Astrocyte of the spinal cord (primary cell): ENCODE data around the gene AEN.

Source experiments
- DNase-seq: peaks from one replicate; pipeline ENCODE4 v3.0.0; 2011; ENCODE audit warnings: low read depth, low spot score
- H3K4me3 ChIP-seq: 2 replicates; pipeline ENCODE4 v1.5.1; 2011; ENCODE audit warnings: low read depth, mild to moderate bottlenecking, low read length, moderate library complexity
- in situ Hi-C: cut with HindIII; loops from 2 replicates; pipeline ENCODE4 v1.10.0; 2017; ENCODE audit warnings: low sequenced_read_pairs
- TF ChIP-seq, protein P1 (sequence below): IDR thresholded peaks from 2 replicates; pipeline ENCODE4 v1.5.1; 2012; ENCODE audit warnings: low read depth, mild to moderate bottlenecking, low read length, inconsistent platforms

The AEN gene

DNA sequence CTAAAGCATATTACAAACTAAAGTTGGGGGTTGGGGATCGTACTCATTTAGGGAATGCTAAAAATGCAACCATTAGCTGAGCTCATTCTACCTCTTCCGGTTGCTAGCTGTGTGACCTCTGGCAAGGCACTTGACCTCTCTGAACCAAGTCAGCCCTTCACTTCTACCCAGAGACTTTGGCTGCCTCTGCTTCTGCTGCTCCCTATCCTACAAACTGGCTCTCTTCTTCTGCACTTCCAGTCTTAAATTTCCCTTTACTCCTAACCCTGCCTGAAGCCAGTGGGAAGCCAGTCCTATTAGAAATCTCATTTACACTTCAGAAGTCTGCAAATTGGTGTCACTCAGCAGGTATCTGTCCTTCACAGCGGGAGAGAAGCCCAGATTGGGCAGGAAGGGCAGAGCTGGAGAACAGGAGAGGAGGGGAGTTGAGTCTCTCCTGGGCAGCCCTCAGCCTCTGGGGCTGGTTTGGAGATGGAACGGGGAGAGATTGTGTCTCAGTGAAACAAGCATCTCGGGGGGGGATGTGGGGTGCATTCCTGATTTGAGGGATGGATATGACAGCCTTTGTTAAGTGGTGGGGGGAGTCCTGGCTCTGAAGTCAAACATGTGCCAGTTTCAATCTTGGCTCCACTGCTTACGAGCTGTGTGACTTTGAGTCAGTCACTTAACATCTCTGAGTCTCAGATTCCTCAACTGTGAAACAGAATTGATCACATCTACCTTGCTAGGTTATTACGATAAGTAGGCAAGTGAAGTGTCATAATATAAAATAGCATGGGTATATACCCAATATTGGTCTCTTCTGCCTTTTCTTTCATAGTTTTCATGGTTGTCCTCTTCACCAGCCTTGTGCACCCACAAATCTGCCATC, 7.8 kb upstream of the AEN start:
- in situ Hi-C loops: no loop called here
- TF ChIP-seq, protein P1, sequence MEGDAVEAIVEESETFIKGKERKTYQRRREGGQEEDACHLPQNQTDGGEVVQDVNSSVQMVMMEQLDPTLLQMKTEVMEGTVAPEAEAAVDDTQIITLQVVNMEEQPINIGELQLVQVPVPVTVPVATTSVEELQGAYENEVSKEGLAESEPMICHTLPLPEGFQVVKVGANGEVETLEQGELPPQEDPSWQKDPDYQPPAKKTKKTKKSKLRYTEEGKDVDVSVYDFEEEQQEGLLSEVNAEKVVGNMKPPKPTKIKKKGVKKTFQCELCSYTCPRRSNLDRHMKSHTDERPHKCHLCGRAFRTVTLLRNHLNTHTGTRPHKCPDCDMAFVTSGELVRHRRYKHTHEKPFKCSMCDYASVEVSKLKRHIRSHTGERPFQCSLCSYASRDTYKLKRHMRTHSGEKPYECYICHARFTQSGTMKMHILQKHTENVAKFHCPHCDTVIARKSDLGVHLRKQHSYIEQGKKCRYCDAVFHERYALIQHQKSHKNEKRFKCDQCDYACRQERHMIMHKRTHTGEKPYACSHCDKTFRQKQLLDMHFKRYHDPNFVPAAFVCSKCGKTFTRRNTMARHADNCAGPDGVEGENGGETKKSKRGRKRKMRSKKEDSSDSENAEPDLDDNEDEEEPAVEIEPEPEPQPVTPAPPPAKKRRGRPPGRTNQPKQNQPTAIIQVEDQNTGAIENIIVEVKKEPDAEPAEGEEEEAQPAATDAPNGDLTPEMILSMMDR: no peak
- H3K4me3 ChIP-seq: no peak overlapping the region
- no peak for DNase-seq

DNA sequence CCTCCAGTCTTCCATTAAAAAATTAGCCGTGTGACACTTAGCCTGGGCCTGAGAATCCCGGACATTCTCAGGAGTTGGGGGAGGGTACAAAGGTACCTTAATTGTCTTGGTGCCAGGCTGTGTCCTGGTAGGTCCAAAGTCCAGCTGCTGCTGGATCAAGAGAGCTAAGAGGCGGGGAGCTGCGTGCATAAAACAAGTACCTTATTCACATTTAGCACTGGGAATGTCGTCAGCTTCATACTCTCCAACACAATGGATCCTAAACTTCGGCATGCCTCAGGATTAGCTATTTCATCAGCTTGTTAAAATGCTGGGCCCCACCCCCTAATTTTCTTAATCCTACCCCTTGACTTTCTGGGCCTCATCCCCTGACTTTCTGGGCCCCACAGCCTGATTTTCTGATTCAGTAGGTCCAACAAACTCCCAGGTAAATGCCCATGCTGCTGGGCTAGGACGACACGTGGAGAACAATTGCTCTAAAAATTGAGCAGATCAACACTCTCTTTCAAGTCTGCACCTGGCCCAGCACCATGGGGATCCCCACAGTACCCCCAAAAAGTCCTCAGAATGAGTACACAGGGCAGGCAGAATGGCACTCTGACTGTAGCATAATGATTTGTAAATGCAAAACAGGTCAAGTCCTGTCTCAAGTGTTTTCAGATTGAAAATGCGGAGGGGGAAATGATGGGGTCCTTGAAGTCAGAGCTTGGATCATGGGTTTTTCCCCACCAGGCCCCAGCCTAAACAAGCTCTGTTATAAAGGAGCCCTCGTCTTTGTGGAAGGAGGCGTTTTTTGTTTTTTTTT, 5.6 kb upstream of the AEN start:
- in situ Hi-C loops: no loop called here
- no peak overlapping the region for H3K4me3 ChIP-seq
- DNase-seq: no peak
- TF ChIP-seq, protein P1: no peak

DNA sequence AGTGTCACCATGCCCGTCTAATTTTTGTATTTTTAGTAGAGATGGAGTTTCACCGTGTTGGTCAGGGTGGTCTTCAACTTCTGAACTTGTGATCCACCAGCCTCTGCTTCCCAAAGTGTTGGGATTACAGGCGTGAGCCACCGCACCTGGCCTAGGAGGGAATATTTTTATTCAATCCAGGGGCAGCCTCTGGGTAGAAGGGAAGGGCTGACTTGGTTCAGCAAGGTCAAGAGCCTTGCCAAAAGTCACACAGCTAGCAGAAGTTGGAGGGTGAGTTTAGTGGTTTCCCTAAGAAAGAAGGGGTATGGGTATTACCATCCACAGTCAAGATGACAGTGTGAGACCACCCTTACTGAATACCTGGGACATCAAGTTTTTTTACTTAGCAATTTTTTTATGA, 4.9 kb upstream of the AEN start:
- no peak for DNase-seq
- no peak overlapping the region for H3K4me3 ChIP-seq
- in situ Hi-C loops: no loop called here
- TF ChIP-seq, protein P1: no peak

DNA sequence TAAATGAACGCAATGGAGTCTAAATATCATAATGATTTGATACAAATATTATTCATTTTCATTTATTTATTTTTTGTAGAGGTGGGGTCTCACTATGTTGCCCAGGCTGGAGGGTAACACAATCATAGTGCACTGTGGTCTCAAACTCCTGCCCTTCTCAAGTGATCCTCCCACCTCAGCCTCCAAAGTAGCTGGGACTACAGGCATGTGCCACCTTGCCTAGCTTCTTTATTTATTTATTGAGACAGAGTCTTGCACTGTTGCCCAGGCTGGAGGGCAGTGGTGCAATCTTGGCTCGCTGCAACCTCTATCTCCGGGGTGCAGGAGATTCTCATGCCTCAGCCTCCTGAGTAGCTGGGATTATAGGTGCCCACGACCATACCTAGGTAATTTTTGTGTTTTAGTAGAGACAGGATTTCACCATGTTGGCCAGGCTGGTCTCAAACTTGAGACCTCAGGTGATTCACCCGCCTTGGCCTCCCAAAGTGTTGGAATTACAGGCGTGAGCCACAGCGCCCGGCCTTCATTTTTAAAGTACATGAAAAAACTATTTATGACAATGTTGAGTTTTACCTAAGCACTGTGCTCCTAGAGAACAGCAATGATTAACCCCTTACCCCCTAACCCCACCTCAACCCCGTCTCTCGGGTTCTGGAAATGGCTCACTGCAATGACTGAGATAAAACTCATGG, 4.0 kb upstream of the AEN start:
- no peak overlapping the region for H3K4me3 ChIP-seq
- DNase-seq: no peak
- TF ChIP-seq, protein P1: no peak
- in situ Hi-C loops: no loop called here

DNA sequence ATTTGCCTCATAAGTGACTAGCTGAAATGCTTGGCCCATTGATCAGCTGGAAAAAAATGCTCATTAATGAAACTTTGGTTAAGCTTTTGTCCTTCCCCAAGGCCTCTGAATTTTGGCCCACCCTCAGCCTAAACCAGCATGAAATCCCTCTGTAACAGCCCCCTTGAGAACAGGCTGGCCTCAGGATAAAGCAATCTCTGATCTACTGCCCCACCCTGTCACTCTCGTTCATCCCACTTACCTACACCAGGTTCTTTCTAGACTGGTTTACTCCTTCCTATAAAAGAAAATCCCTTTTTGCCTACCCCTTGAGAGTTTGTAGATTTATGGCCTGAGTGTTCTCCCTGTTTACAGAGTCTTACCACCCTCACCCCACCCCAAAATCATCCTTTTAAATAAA, 3.4 kb upstream of the AEN start:
- no peak overlapping the region for H3K4me3 ChIP-seq
- no peak for DNase-seq
- in situ Hi-C loops: no loop called here
- TF ChIP-seq, protein P1: no peak

DNA sequence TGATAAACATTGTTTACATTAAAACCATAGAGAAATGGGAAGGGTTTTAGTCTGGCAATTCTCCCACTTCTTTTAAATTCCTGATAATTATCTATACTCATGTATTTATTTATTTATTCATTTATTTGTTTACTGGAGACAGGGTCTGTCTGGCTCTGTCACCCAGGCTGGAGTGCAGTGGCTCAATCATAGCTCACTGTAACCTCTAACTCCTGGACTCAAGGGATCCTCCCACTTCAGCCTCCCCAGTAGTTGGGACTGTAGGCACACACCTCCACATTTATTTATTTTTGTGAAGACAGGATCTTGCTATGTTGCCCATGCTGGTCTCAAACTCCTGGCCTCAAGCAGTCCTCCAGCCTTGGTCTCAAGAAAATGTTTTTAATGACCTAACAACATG, 2.5 kb upstream of the AEN start:
- in situ Hi-C loops: no loop called here
- TF ChIP-seq, protein P1: no peak
- no peak overlapping the region for H3K4me3 ChIP-seq
- no peak for DNase-seq
